ENCODE data around the gene FGD5. TPM values are rescaled to one million over a fixed set of nuclear protein-coding genes. Genes with fewer than 3 reads are reported as not detected.

Gene FGD5
- total RNA-seq, 2 donors from 2014 or later = 15.3 to 17.0 TPM

DNA sequence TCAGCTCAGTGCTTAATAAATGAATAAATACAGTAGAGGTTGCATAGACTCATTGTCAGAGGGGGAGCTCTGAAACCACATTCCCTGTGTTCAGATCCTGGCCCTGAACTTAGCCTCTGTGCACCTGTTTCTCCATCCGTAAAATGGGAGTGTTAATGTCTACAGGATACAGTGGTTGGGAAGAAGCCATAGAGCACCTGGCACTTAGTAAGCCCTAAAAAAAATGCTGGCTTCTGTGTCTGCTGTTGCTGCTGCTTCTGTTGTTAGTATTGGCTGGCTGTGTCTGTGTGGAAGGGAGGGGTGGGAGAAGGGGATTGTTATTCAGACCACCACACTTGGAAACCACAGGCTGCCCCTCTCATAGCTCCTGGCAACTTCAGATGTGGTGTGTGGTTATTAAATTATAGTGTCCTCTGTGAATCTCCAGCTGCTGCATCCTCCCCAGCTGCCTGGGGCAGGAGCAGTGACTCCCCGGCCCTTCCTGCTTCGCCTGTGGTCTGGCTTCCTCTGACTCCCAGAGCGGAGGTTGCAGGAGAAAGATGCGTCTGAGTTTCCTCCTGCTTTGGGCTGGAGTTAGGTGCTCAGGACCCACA lies 31.0 kb downstream of the FGD5 start:
- Histone ChIP-seq H3K27ac (ENCODE audit: low read depth, low read length) (no peak overlapping the region), H3K36me3 (ENCODE audit: control insufficient read depth, insufficient read depth, low read length) (no peaks in the 10 kb centered on the region), H3K27me3 (ENCODE audit: control insufficient read depth, insufficient read depth, low read length, poor library complexity, severe bottlenecking) (peaks cover 13% of the 10 kb centered on the region), H3K9ac (ENCODE audit: extremely low read depth, low read length, poor library complexity, severe bottlenecking) (no peak overlapping the region), H3K4me1 (ENCODE audit: control insufficient read depth, insufficient read depth, low read length) (peaks cover 22% of the 10 kb centered on the region), H3K9me3 (ENCODE audit: control insufficient read depth, low read length) (no peaks in the 10 kb centered on the region), H3K4me3 (ENCODE audit: low read length) (no peak overlapping the region)
- TF ChIP-seq CTCF (conservative IDR thresholded peaks at IDR 0.05) = no peak
- no peak for DNase-seq
- 84 to 90% methylated on average over 4 to 5 of the region's 5 CpGs for WGBS, 2 experiments (ENCODE audit: insufficient coverage in 1 of 2, insufficient read length in 1 of 2)
- Mint-ChIP-seq H3K4me1 (peaks cover 42% of the 10 kb centered on the region), H3K4me3 (no peak overlapping the region), H3K27ac (no peak overlapping the region), H3K36me3 (ENCODE audit: low read depth) (no peaks in the 10 kb centered on the region), H3K27me3 (ENCODE audit: insufficient read depth) (peaks cover 11% of the 10 kb centered on the region), H3K9me3 (no peaks in the 10 kb centered on the region)

DNA sequence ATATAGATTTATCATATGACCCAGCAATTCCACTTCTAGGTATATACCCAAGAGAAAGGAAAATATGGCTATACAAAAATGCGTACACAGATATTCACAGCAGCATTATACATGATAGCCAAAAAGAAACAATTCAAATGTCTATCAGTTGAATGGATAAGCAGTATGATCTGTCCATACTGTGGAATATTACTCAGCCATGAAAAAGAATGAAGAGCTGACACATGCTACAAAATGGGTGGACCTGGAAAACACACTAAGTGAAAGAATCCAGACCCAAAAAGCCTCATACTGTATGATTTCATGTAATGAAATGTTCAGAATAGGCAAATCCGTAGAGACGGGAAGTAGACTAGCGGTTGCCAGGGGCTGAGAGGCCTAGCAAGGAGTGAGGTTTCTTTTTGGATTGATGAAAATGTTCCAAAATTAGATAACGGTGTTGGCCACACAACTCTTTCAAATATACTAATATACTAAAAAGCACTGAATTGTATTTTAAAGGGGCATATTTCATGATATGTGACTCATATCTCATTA lies 33.4 kb downstream of the FGD5 start:
- H3K27me3 Mint-ChIP-seq (ENCODE audit: insufficient read depth) = no peaks in the 10 kb centered on the region
- WGBS, 2 experiments (ENCODE audit: insufficient coverage in 1 of 2, insufficient read length in 1 of 2) = 95 to 100% methylated on average over 2 to 4 of the region's 5 CpGs
- H3K9ac ChIP-seq (ENCODE audit: extremely low read depth, low read length, poor library complexity, severe bottlenecking) = no peak overlapping the region
- TF ChIP-seq CTCF (conservative IDR thresholded peaks at IDR 0.05) = no peak
- H3K4me1 ChIP-seq (ENCODE audit: control insufficient read depth, insufficient read depth, low read length) = peaks cover 11% of the 10 kb centered on the region
- H3K4me1 Mint-ChIP-seq = peaks cover 23% of the 10 kb centered on the region
- H3K4me3 ChIP-seq (ENCODE audit: low read length) = no peak overlapping the region
- H3K36me3 Mint-ChIP-seq (ENCODE audit: low read depth) = no peaks in the 10 kb centered on the region
- no peak overlapping the region for H3K27ac ChIP-seq (ENCODE audit: low read depth, low read length)
- H3K36me3 ChIP-seq (ENCODE audit: control insufficient read depth, insufficient read depth, low read length) = no peaks in the 10 kb centered on the region
- no peak overlapping the region for H3K4me3 Mint-ChIP-seq
- no peaks in the 10 kb centered on the region for H3K9me3 ChIP-seq (ENCODE audit: control insufficient read depth, low read length)
- no peak for DNase-seq
- no peaks in the 10 kb centered on the region for H3K27me3 ChIP-seq (ENCODE audit: control insufficient read depth, insufficient read depth, low read length, poor library complexity, severe bottlenecking)
- no peak overlapping the region for H3K27ac Mint-ChIP-seq
- H3K9me3 Mint-ChIP-seq = peaks cover 13% of the 10 kb centered on the region

GRCh38 chr3:14852717-14853116 lies 34.0 kb downstream of the FGD5 start:
- no peaks in the 10 kb centered on the region for H3K27me3 Mint-ChIP-seq (ENCODE audit: insufficient read depth)

More at GRCh38 chr3:14852717-14853116, 34.0 kb downstream of the FGD5 start:
- H3K9me3 ChIP-seq (ENCODE audit: control insufficient read depth, low read length) = no peaks in the 10 kb centered on the region
- H3K9me3 Mint-ChIP-seq = peaks cover 13% of the 10 kb centered on the region
- H3K27me3 ChIP-seq (ENCODE audit: control insufficient read depth, insufficient read depth, low read length, poor library complexity, severe bottlenecking) = no peaks in the 10 kb centered on the region
- H3K4me1 Mint-ChIP-seq = peaks cover 17% of the 10 kb centered on the region
- 77 to 89% methylated on average over 7 to 10 of the region's 10 CpGs for WGBS, 2 experiments (ENCODE audit: insufficient coverage in 1 of 2, insufficient read length in 1 of 2)
- H3K4me1 ChIP-seq (ENCODE audit: control insufficient read depth, insufficient read depth, low read length) = peaks cover 6% of the 10 kb centered on the region
- H3K27ac ChIP-seq (ENCODE audit: low read depth, low read length) = no peak overlapping the region
- no peak for DNase-seq
- no peak overlapping the region for H3K27ac Mint-ChIP-seq
- H3K36me3 ChIP-seq (ENCODE audit: control insufficient read depth, insufficient read depth, low read length) = no peaks in the 10 kb centered on the region
- no peak overlapping the region for H3K9ac ChIP-seq (ENCODE audit: extremely low read depth, low read length, poor library complexity, severe bottlenecking)
- no peak overlapping the region for H3K4me3 Mint-ChIP-seq
- H3K36me3 Mint-ChIP-seq (ENCODE audit: low read depth) = no peaks in the 10 kb centered on the region
- no peak for TF ChIP-seq CTCF (conservative IDR thresholded peaks at IDR 0.05)
- H3K4me3 ChIP-seq (ENCODE audit: low read length) = no peak overlapping the region
